Right lobe of liver (tissue), 6 donors: ENCODE results near the gene ITSN1. TPM values are rescaled to one million over a fixed set of nuclear protein-coding genes. Genes with fewer than 3 reads are reported as not detected.

Source experiments
- ATAC-seq, 4 donors: fragments of 200-7000 bp; cut with Tn5 transposase; one replicate each; pipeline ENCODE4 v1.9.1; 2020; ENCODE audit warnings: mild to moderate bottlenecking in 4 of 4, moderate library complexity in 4 of 4
- DNase-seq, 3 donors: peaks; one replicate each; pipeline ENCODE4 v3.0.0-alpha.2; 2020
- H3K27ac ChIP-seq, 3 donors: fragments of 200-600 bp; one replicate each; pipeline ENCODE4 v1.8.0; 2022
- H3K27me3 ChIP-seq, 2 donors: fragments of 200-600 bp; one replicate each; pipeline ENCODE4 v1.8.0; 2022
- H3K36me3 ChIP-seq, 4 donors: fragments of 200-600 bp; sonication (generic) in 1 of 4; one replicate each; pipeline versions ENCODE4 v1.5.1 to v1.8.0; 2017 to 2022; ENCODE audit warnings: control low read depth in 1 of 4
- H3K4me1 ChIP-seq, 4 donors: fragments of 200-600 bp; sonication (generic) in 1 of 4; one replicate each; pipeline versions ENCODE4 v1.5.1 to v1.8.0; 2017 to 2022; ENCODE audit warnings: control low read depth in 1 of 4
- H3K4me3 ChIP-seq, 3 donors: fragments of 200-600 bp; one replicate each; pipeline ENCODE4 v1.8.0; 2022
- H3K9me3 ChIP-seq, 4 donors: fragments of 200-600 bp; sonication (generic) in 1 of 4; one replicate each; pipeline versions ENCODE4 v1.5.1 to v1.8.0; 2017 to 2022; ENCODE audit warnings: control low read depth in 1 of 4
- CTCF ChIP-seq, 4 donors: fragments of 200-600 bp in 3 of 4; fragments of 450-650 bp in 1 of 4; IDR thresholded peaks; one replicate each; pipeline versions ENCODE4 v1.5.1 to v1.8.0; 2016 to 2022; ENCODE audit warnings: antibody characterized with exemption in 4 of 4, mild to moderate bottlenecking in 2 of 4
- POLR2A ChIP-seq: fragments of 450-650 bp; IDR thresholded peaks from one replicate; pipeline ENCODE4 v1.6.1; 2017; ENCODE audit warnings: antibody characterized with exemption, mild to moderate bottlenecking
- WGBS: methylation state at CpG from one replicate; pipeline ENCODE4 v1.1.6; 2018; ENCODE audit warnings: low coverage, low lambda C conversion rate; ENCODE audit not compliant: insufficient coverage; ENCODE audit errors: missing lambda C conversion rate; 5-methylcytosine and 5-hydroxymethylcytosine counted together
- intact Hi-C, 2 donors: fragments of 100-400 bp; cut with DNase I; formaldehyde crosslinking; loops; one replicate each; pipeline versions ENCODE4 v1.11.2 to v1.14.1; 2022
- total RNA-seq, 6 experiments: library from RNA; depleted of rRNA in 2 of 6; stranded (reverse); fragments of >200 nt in 2 of 6; fragmentation: NEBNext Ultra II Directional in 3 of 6; extraction: Animal tissue kit (Norgen Biotek cat#: 25700) in 3 of 6; gene quantifications; one replicate each; pipeline versions ENCODE4 v1.1.0 to v1.2.4, GENCODE V29; 2016 to 2023
- donor health status: DM: no; HTN: yes; CAD: no.
- donor health status: DM: no; HTN: no; CAD: no.
- donor health status: DM: no; HTN: no; CAD: no.
- donor health status: DM: no; HTN: yes; CAD: no.
- donor health status: DM: no; HTN: yes; CAD: no.

ITSN1 gene
- total RNA-seq, 6 experiments from 2014 or later: 27.8 to 63.1 (median 33.8) TPM

GRCh38 chr21:33644383-33645074 lies 2.2 kb downstream of the ITSN1 start:
- Histone ChIP-seq H3K4me1 (peaks cover 0 to 34% (median 14%) of the 10 kb centered on the region in 4 donors), H3K4me3 (peak overlapping the region; percentile 76 to 86 (median 85)), H3K36me3 (no peaks in the 10 kb centered on the region), H3K27me3 (no peaks in the 10 kb centered on the region), H3K9me3 (no peaks in the 10 kb centered on the region), H3K27ac (peak overlapping the region; percentile 75 to 87 (median 82))
- intact Hi-C loops: no loop called here
- DNase-seq (peak; percentile 40 to 74 (median 64)), ATAC-seq (peak in 3 of 4 donors; percentile 1 to 29 (median 6))
- TF ChIP-seq POLR2A: peak; percentile 76
- TF ChIP-seq CTCF (IDR thresholded peaks at IDR 0.05): no peak
- WGBS: 18% methylated on average over 11 of the region's 11 CpGs

DNA sequence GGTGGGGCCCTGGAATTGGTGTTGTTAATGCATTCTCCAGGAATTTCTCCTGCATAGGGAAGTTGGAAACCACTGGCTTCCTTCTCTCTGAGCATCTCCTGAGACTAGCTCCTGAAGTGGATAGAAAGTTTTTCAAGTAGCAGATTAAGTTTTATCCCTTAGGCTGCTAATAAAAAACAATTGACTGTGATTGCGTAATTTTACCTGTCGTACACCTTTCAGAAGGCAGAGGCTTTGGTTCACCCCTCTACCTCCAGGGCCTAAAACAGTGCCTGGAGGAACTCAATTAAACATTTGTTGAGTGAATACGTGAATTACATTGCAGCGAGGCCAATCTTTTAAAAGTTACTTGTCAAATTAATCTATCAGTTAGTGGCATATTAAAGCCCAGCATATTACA lies 3.4 kb downstream of the ITSN1 start:
- no peaks in the 10 kb centered on the region for H3K9me3 ChIP-seq
- no peak for DNase-seq
- intact Hi-C loops: no loop called here
- no peaks in the 10 kb centered on the region for H3K36me3 ChIP-seq
- H3K4me1 ChIP-seq: peaks cover 0 to 42% (median 16%) of the 10 kb centered on the region in 4 donors
- H3K27me3 ChIP-seq: no peaks in the 10 kb centered on the region
- TF ChIP-seq POLR2A (no peak), CTCF (IDR thresholded peaks at IDR 0.05) (no peak)
- no peak for ATAC-seq
- no peak overlapping the region for H3K4me3 ChIP-seq
- WGBS: 73% methylated on average over 4 of the region's 4 CpGs
- H3K27ac ChIP-seq: peak overlapping the region in 2 of 3 donors; percentile 75 to 87

- no peak for DNase-seq
- H3K9me3 ChIP-seq: no peaks in the 10 kb centered on the region
- TF ChIP-seq CTCF (IDR thresholded peaks at IDR 0.05) (no peak), POLR2A (no peak)
- peaks cover 0 to 44% (median 15%) of the 10 kb centered on the region in 4 donors for H3K4me1 ChIP-seq
- H3K4me3 ChIP-seq: no peak overlapping the region
- H3K27ac ChIP-seq: no peak overlapping the region
- H3K27me3 ChIP-seq: no peaks in the 10 kb centered on the region
- intact Hi-C loops: no loop called here
- no peak for ATAC-seq
- 69% methylated on average over 1 of the region's 3 CpGs for WGBS
- H3K36me3 ChIP-seq: no peaks in the 10 kb centered on the region
These were observed 5.3 kb downstream of the ITSN1 start for GRCh38 chr21:33647587-33647986.

DNA sequence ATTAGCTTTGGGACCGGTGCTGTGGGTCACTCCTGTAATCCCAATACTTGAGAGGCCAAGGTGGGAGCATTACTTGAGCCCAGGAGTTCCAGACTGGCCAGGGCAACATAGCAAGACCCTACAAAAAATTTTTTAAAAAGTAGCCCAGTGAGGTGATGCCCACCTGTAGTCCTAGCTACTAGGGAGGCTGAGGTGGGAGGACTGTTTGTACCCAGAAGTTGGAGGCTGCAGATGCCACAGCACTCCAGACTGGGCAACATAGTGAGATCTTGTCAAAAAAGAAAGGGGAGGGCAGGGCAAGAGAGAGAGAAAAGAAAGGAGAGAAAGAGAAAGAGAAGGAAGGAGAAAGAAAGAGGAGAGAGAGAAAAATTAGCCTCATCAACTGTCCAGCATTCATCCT lies 6.3 kb downstream of the ITSN1 start:
- intact Hi-C loops: no loop called here
- DNase-seq: no peak

More for the DNA sequence above, 6.3 kb downstream of the ITSN1 start:
- Histone ChIP-seq H3K27me3 (no peaks in the 10 kb centered on the region), H3K4me1 (peaks cover 0 to 44% (median 15%) of the 10 kb centered on the region in 4 donors), H3K4me3 (no peak overlapping the region), H3K9me3 (no peaks in the 10 kb centered on the region), H3K36me3 (no peaks in the 10 kb centered on the region), H3K27ac (no peak overlapping the region)
- TF ChIP-seq CTCF (IDR thresholded peaks at IDR 0.05): no peak
- TF ChIP-seq POLR2A: no peak
- ATAC-seq: no peak
- 100% methylated on average over 1 of the region's 1 CpG for WGBS
